GM12878 (cell line): ENCODE results near the gene MAP1S. TPM values are rescaled to one million over a fixed set of nuclear protein-coding genes. Genes with fewer than 3 reads are reported as not detected.

ENCODE experiments used
- ATAC-seq: fragments of 200-7000 bp; cut with Tn5 transposase; 3 replicates; pipeline ENCODE4 v1.9.1; 2020; ENCODE audit warnings: mild to moderate bottlenecking, moderate library complexity
- BruUV-seq: library from RNA; stranded (reverse); fragments of 400-500 nt; replicated peaks from 2 replicates; lab custom pipeline; 2021; lab: Mats Ljungman, UMichigan
- CTCF ChIA-PET: fragments of 300-600 bp; sonication (Branson Sonifier 250); formaldehyde crosslinking; extraction: SDS; loops from one replicate; lab custom pipeline; 2021; ENCODE audit warnings: inconsistent platforms; lab: Yijun Ruan, JAX
- POLR2A ChIA-PET: fragments of 350-600 bp; formaldehyde crosslinking; extraction: SDS; loops from one replicate; lab custom pipeline; 2021; ENCODE audit warnings: inconsistent platforms; lab: Charles Lee
- RAD21 ChIA-PET: fragments of 300-600 bp; sonication (Branson Sonifier 250); formaldehyde crosslinking; loops from one replicate; lab custom pipeline; 2023; ENCODE audit warnings: antibody characterized with exemption; ENCODE audit not compliant: unreplicated experiment; lab: Charles Lee
- SMC1A ChIA-PET: fragments of 300-600 bp; sonication (Branson Sonifier 250); formaldehyde crosslinking; loops from one replicate; lab custom pipeline; 2023; ENCODE audit not compliant: unreplicated experiment, uncharacterized antibody; lab: Charles Lee
- DNase-seq: peaks from one replicate; pipeline ENCODE4 v3.0.0-alpha.2; 2011; ENCODE audit warnings: low read depth, low spot score
- FAIRE-seq: peaks from 3 replicates; lab custom pipeline; 2011; peaks lifted over from hg19 to GRCh38; lab: Jason Lieb, UNC
- H2AFZ ChIP-seq: 2 replicates; pipeline ENCODE4 v1.6.0; 2011; ENCODE audit warnings: low read depth, low read length, control low read depth; ENCODE audit not compliant: control insufficient read depth
- H3K27ac ChIP-seq: 2 replicates; pipeline ENCODE4 v1.5.1; 2011; ENCODE audit warnings: control low read depth; ENCODE audit not compliant: control insufficient read depth, insufficient read depth
- H3K27me3 ChIP-seq, 2 experiments: replicated peaks in 1 of 2; 2 replicates each; pipeline versions ENCODE4 v1.6.0 to v1.6.1; 2011; ENCODE audit warnings: low read length in 1 of 2; ENCODE audit not compliant: control insufficient read depth in 2 of 2, insufficient read depth in 2 of 2
- H3K36me3 ChIP-seq, 2 experiments: 2 replicates each; pipeline ENCODE4 v1.5.1; 2011; ENCODE audit warnings: low read length in 1 of 2; ENCODE audit not compliant: control insufficient read depth in 2 of 2, insufficient read depth in 2 of 2
- H3K4me1 ChIP-seq: 2 replicates; pipeline ENCODE4 v1.6.1; 2011; ENCODE audit warnings: mild to moderate bottlenecking, low read length, moderate library complexity, mixed read lengths; ENCODE audit not compliant: control insufficient read depth, insufficient read depth
- H3K4me2 ChIP-seq: 2 replicates; pipeline ENCODE4 v1.6.0; 2011; ENCODE audit warnings: control low read depth; ENCODE audit not compliant: control insufficient read depth, insufficient read depth
- H3K4me3 ChIP-seq: fragments of 200-600 bp; sonication (generic); 2 replicates; pipeline ENCODE4 v1.5.1; 2016
- H3K79me2 ChIP-seq: 2 replicates; pipeline ENCODE4 v1.6.0; 2011; ENCODE audit warnings: low read length; ENCODE audit not compliant: control insufficient read depth, insufficient read depth
- H3K9ac ChIP-seq: 2 replicates; pipeline ENCODE4 v1.8.0; 2011; ENCODE audit warnings: low read length, control low read depth, mixed read lengths; ENCODE audit not compliant: control insufficient read depth, insufficient read depth
- H3K9me3 ChIP-seq: replicated peaks from 3 replicates; pipeline ENCODE4 v1.5.1; 2011; ENCODE audit warnings: mild to moderate bottlenecking, low read length; ENCODE audit not compliant: control insufficient read depth, insufficient read depth
- H4K20me1 ChIP-seq: 2 replicates; pipeline ENCODE4 v1.6.0; 2011; ENCODE audit not compliant: control insufficient read depth, insufficient read depth
- ATF3 ChIP-seq: IDR thresholded peaks from 2 replicates; pipeline ENCODE4 v1.6.1; 2011; ENCODE audit warnings: low read depth, mild to moderate bottlenecking, low read length, moderate library complexity, borderline replicate concordance; ENCODE audit errors: extremely low read depth
- EGR1 ChIP-seq, 2 experiments: IDR thresholded peaks; 1 replicate in 1 of 2; 2 replicates in 1 of 2; pipeline ENCODE4 v1.6.1; 2011 to 2012; ENCODE audit warnings: low read depth in 2 of 2, low read length in 2 of 2, borderline replicate concordance in 1 of 2, mild to moderate bottlenecking in 1 of 2, moderate library complexity in 1 of 2
- HDGF ChIP-seq: fragments of 450-650 bp; IDR thresholded peaks from 2 replicates; pipeline ENCODE4 v1.6.1; 2016; ENCODE audit warnings: antibody characterized with exemption
- IKZF1 ChIP-seq: fragments of 450-650 bp; conservative IDR thresholded peaks from 2 replicates; pipeline ENCODE4 v1.6.1; 2017; ENCODE audit warnings: antibody characterized with exemption, mild to moderate bottlenecking
- LARP7 ChIP-seq: fragments of 450-650 bp; IDR thresholded peaks from 2 replicates; pipeline ENCODE4 v1.6.1; 2017; ENCODE audit warnings: mild to moderate bottlenecking
- NR2F1 ChIP-seq: fragments of 450-650 bp; conservative IDR thresholded peaks from 2 replicates; pipeline ENCODE4 v1.6.1; 2017; ENCODE audit warnings: mild to moderate bottlenecking
- RAD21 ChIP-seq: IDR thresholded peaks from 2 replicates; pipeline ENCODE4 v1.6.1; 2011; ENCODE audit warnings: mild to moderate bottlenecking, low read depth, low read length, moderate library complexity; ENCODE audit not compliant: insufficient read depth
- RAD51 ChIP-seq: fragments of 450-650 bp; IDR thresholded peaks from 2 replicates; pipeline ENCODE4 v1.6.1; 2016; ENCODE audit warnings: moderate library complexity, mild to moderate bottlenecking, inconsistent platforms
- RBBP5 ChIP-seq: fragments of 200-600 bp; sonication (generic); conservative IDR thresholded peaks from 2 replicates; pipeline ENCODE4 v1.6.1; 2016
- RFX5 ChIP-seq: IDR thresholded peaks from 2 replicates; pipeline ENCODE4 v1.6.1; 2011; ENCODE audit warnings: low read depth, low read length, improper control_type of control experiment
- SPI1 ChIP-seq: IDR thresholded peaks from 2 replicates; pipeline ENCODE4 v1.6.1; 2011; ENCODE audit warnings: low read depth, mild to moderate bottlenecking, low read length, moderate library complexity, borderline replicate concordance; ENCODE audit not compliant: insufficient read depth
- ZNF217 ChIP-seq: fragments of 450-650 bp; IDR thresholded peaks from 2 replicates; pipeline ENCODE4 v1.6.1; 2017; ENCODE audit warnings: antibody characterized with exemption, mild to moderate bottlenecking
- ZNF384 ChIP-seq: IDR thresholded peaks from 2 replicates; pipeline ENCODE4 v1.6.1; 2012; ENCODE audit warnings: low read depth, mild to moderate bottlenecking, low read length, improper control_type of control experiment, borderline replicate concordance
- ZSCAN29 ChIP-seq: fragments of 450-650 bp; IDR thresholded peaks from 2 replicates; pipeline ENCODE4 v1.6.1; 2017; ENCODE audit warnings: mild to moderate bottlenecking, moderate library complexity
- WGBS: methylation state at CpG from one replicate; pipeline ENCODE4 v1.1.6; 2016; ENCODE audit warnings: low lambda C conversion rate; ENCODE audit not compliant: insufficient replicate concordance, insufficient coverage; ENCODE audit errors: missing lambda C conversion rate; 5-methylcytosine and 5-hydroxymethylcytosine counted together
- in situ Hi-C: fragments of 300-500 bp; cut with MboI; formaldehyde crosslinking; loops from 9 replicates; pipeline ENCODE4 v1.14.3; 2018; ENCODE audit warnings: mixed read lengths
- intact Hi-C: fragments of 100-400 bp; cut with micrococcal nuclease; formaldehyde crosslinking; loops from one replicate; pipeline ENCODE4 v1.14.2; 2022; ENCODE audit not compliant: unreplicated experiment
- polyA plus RNA-seq, 11 experiments: library from polyadenylated mRNA; depleted of rRNA in 4 of 11; unstranded in 6 of 11; stranded (reverse) in 5 of 11; fragments of >200 nt; fragmentation: Nextera tagmentation in 4 of 11; fragmentation: Illumina TruSeq in 1 of 11; extraction: Ambion mirVana in 4 of 11; extraction: Trizol in 1 of 11; gene quantifications; 1 replicate in 1 of 11; 2 replicates in 10 of 11; pipeline versions ENCODE4 v1.2.1 to v1.2.3, GENCODE V29; 2011 to 2016; ENCODE audit warnings: inconsistent platforms in 2 of 11, missing spikeins in 2 of 11, low read depth in 1 of 11
- total RNA-seq, 4 experiments: library from RNA; depleted of rRNA in 3 of 4; stranded (reverse); fragments of >200 nt in 3 of 4; fragmentation: Illumina TruSeq in 1 of 4; extraction: Trizol in 1 of 4; gene quantifications; 2 replicates each; pipeline versions ENCODE4 v1.2.1 to v1.2.3, GENCODE V29; 2013 to 2021
- TF ChIP-seq, protein P1 (sequence below): fragments of 450-650 bp; IDR thresholded peaks from 2 replicates; pipeline ENCODE4 v1.6.1; 2016; ENCODE audit warnings: mild to moderate bottlenecking, moderate library complexity, borderline replicate concordance

Gene MAP1S
- total and polyA plus RNA-seq, 10 of the 15 experiments (the other 5 are each of a cell fraction or from before 2014, with no cell fraction given): 2.1 to 63.9 (median 15.0) TPM

- H3K9me3 ChIP-seq: no peaks in the 10 kb centered on the region; the same call in 2 of the 3 replicates
- no peak overlapping the region for H3K9ac ChIP-seq
- no peaks in the 10 kb centered on the region for H4K20me1 ChIP-seq
- ATAC-seq: no peak
- RAD21 ChIA-PET: no interaction called here
- H3K4me2 ChIP-seq: no peak overlapping the region
- no peaks in the 10 kb centered on the region for H3K4me1 ChIP-seq
- no peaks in the 10 kb centered on the region for H3K27me3 ChIP-seq
- BruUV-seq: no TSS peak
- POLR2A ChIA-PET: no interaction called here
- H3K36me3 ChIP-seq: no peaks in the 10 kb centered on the region
- H3K27ac ChIP-seq: no peak overlapping the region
- no peak overlapping the region for H3K4me3 ChIP-seq
- in situ Hi-C loops (no loop called here), intact Hi-C loops (no loop called here)
- no peak for FAIRE-seq
- TF ChIP-seq IKZF1 (no peak), ZNF217 (no peak), RBBP5 (no peak), ZSCAN29 (no peak), SPI1 (no peak), RAD21 (no peak), HDGF (no peak), ATF3 (no peak), NR2F1 (no peak), RFX5 (no peak), EGR1 (IDR thresholded peaks at IDR 0.05; ENCODE audit: borderline replicate concordance in 1 of 2, low read depth in 2 of 2, low read length in 2 of 2) (no peak), LARP7 (no peak), RAD51 (no peak), ZNF384 (no peak)
- TF ChIP-seq, protein P1, sequence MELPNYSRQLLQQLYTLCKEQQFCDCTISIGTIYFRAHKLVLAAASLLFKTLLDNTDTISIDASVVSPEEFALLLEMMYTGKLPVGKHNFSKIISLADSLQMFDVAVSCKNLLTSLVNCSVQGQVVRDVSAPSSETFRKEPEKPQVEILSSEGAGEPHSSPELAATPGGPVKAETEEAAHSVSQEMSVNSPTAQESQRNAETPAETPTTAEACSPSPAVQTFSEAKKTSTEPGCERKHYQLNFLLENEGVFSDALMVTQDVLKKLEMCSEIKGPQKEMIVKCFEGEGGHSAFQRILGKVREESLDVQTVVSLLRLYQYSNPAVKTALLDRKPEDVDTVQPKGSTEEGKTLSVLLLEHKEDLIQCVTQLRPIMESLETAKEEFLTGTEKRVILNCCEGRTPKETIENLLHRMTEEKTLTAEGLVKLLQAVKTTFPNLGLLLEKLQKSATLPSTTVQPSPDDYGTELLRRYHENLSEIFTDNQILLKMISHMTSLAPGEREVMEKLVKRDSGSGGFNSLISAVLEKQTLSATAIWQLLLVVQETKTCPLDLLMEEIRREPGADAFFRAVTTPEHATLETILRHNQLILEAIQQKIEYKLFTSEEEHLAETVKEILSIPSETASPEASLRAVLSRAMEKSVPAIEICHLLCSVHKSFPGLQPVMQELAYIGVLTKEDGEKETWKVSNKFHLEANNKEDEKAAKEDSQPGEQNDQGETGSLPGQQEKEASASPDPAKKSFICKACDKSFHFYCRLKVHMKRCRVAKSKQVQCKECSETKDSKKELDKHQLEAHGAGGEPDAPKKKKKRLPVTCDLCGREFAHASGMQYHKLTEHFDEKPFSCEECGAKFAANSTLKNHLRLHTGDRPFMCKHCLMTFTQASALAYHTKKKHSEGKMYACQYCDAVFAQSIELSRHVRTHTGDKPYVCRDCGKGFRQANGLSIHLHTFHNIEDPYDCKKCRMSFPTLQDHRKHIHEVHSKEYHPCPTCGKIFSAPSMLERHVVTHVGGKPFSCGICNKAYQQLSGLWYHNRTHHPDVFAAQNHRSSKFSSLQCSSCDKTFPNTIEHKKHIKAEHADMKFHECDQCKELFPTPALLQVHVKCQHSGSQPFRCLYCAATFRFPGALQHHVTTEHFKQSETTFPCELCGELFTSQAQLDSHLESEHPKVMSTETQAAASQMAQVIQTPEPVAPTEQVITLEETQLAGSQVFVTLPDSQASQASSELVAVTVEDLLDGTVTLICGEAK: no peak
- H3K79me2 ChIP-seq: no peaks in the 10 kb centered on the region
- 41% methylated on average over 16 of the region's 19 CpGs for WGBS
- no peak for DNase-seq
- SMC1A ChIA-PET: no interaction called here
- CTCF ChIA-PET: no interaction called here
- H2AFZ ChIP-seq: no peak overlapping the region
These were observed 45.1 kb upstream of the MAP1S start for GRCh38 chr19:17673937-17674799.
